KMS-11 (cell line): ENCODE measurements around the gene NT5E.

Experiments
- H2AFZ ChIP-seq: fragments of 200-600 bp; sonication (generic); 2 replicates; pipeline ENCODE4 v1.6.1; 2016; ENCODE audit warnings: antibody characterized with exemption, mixed run types, low read depth
- H3K27ac ChIP-seq: fragments of 200-600 bp; sonication (generic); 2 replicates; pipeline ENCODE4 v1.6.1; 2016; ENCODE audit warnings: mild to moderate bottlenecking, mixed run types
- H3K27me3 ChIP-seq: fragments of 200-600 bp; sonication (generic); 2 replicates; pipeline ENCODE4 v1.6.1; 2017; ENCODE audit warnings: mild to moderate bottlenecking, low read depth, mixed run types, moderate library complexity; ENCODE audit not compliant: insufficient read depth
- H3K36me3 ChIP-seq: fragments of 200-600 bp; sonication (generic); 2 replicates; pipeline ENCODE4 v1.6.1; 2017; ENCODE audit warnings: mild to moderate bottlenecking, mixed run types; ENCODE audit not compliant: insufficient read depth
- H3K4me1 ChIP-seq: fragments of 200-600 bp; sonication (generic); 2 replicates; pipeline ENCODE4 v1.6.1; 2016; ENCODE audit warnings: mild to moderate bottlenecking, low read depth, mixed run types; ENCODE audit not compliant: poor library complexity, severe bottlenecking
- H3K4me2 ChIP-seq: fragments of 200-600 bp; sonication (generic); 2 replicates; pipeline ENCODE4 v1.7.0; 2016; ENCODE audit warnings: mild to moderate bottlenecking, mixed run types
- H3K4me3 ChIP-seq: fragments of 200-600 bp; sonication (generic); IDR thresholded peaks from 2 replicates; pipeline ENCODE4 v1.6.1; 2017; ENCODE audit warnings: low read depth, low read length, mixed read lengths; ENCODE audit not compliant: insufficient read depth
- H3K79me2 ChIP-seq: fragments of 200-600 bp; sonication (generic); 2 replicates; pipeline ENCODE4 v1.6.1; 2016; ENCODE audit warnings: low read depth, mixed run types; ENCODE audit not compliant: insufficient read depth
- H3K9ac ChIP-seq: fragments of 200-600 bp; sonication (generic); 2 replicates; pipeline ENCODE4 v1.6.1; 2016; ENCODE audit warnings: mild to moderate bottlenecking, mixed run types
- H4K20me1 ChIP-seq: fragments of 200-600 bp; sonication (generic); 2 replicates; pipeline ENCODE4 v1.6.1; 2016; ENCODE audit warnings: mild to moderate bottlenecking, mixed run types; ENCODE audit not compliant: insufficient read depth
- CTCF ChIP-seq: fragments of 200-600 bp; sonication (generic); conservative IDR thresholded peaks from 2 replicates; pipeline ENCODE4 v1.6.1; 2017; ENCODE audit warnings: low read depth, mild to moderate bottlenecking, antibody characterized with exemption, low read length, moderate library complexity, mixed read lengths

Gene NT5E

DNA sequence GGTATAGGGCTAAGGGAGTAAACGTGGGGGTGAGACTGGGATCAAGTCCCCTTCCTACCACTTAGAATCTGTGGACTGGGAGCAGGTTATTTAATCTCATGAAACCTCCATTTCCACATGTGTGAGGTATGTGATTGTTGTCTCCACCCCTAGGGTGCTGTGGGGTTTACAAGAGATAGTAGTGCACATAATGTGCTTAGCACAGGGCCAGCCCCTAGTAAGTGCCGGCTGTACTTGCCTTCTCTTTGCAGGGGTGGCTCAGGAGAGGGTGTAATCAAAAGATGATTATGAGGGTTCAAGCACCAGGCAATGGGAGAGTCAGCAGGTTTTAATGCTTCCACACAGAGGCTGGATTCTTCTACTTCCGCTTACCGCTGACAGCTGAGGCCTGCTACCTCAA, 6.9 kb downstream of the NT5E start:
- no peaks in the 10 kb centered on the region for H4K20me1 ChIP-seq
- no peak overlapping the region for H3K27ac ChIP-seq
- H3K9ac ChIP-seq: no peak overlapping the region
- H3K4me3 ChIP-seq: no peak overlapping the region
- H3K27me3 ChIP-seq: no peaks in the 10 kb centered on the region
- H3K4me1 ChIP-seq: peaks cover 42% of the 10 kb centered on the region
- H2AFZ ChIP-seq: no peak overlapping the region
- no peak overlapping the region for H3K4me2 ChIP-seq
- no peaks in the 10 kb centered on the region for H3K36me3 ChIP-seq
- no peak for TF ChIP-seq CTCF
- no peaks in the 10 kb centered on the region for H3K79me2 ChIP-seq

DNA sequence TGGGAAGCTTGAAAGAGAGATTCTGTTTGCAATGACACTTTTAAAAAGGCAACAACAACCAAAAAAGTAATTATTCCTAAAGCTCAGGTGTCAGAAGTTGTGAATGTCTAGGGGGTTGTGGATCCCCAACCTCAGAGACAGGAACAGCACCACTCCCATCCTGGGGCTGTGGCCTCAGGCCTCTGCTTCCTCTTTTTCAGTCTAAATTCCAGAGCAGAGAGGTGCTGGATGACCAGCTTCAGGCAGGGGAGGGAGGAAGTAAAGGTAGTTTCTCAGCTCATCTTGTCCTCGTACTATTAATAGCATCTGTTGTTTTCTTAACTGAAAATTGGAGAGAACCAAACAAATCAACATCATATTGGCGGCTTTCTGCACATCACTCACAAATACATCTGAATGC, 8.3 kb downstream of the NT5E start:
- H3K4me3 ChIP-seq: no peak overlapping the region

DNA sequence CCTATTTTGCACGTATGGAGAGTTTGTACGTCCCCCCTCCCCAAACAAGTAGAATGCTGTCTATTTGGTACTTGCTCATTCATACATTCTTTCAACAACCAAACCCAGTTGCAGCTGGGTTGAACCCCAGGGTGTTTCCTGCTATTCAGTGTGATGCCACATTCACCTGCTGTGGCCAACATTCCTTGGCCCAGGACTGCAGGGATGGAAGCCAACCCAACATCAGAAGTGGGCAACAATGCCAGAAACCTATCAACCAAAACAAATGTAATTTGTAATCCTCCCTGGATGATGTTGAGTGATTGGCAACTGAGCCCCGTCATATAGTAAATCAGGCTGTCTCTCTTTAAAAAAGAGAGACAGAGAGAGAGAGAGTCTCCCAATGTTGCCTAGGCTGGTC, 8.9 kb downstream of the NT5E start:
- no peak overlapping the region for H2AFZ ChIP-seq
- no peak overlapping the region for H3K4me2 ChIP-seq
- no peaks in the 10 kb centered on the region for H3K79me2 ChIP-seq
- H4K20me1 ChIP-seq: no peaks in the 10 kb centered on the region
- H3K4me1 ChIP-seq: peaks cover 60% of the 10 kb centered on the region
- no peak for TF ChIP-seq CTCF
- no peak overlapping the region for H3K9ac ChIP-seq
- H3K4me3 ChIP-seq: no peak overlapping the region
- H3K27me3 ChIP-seq: no peaks in the 10 kb centered on the region
- H3K27ac ChIP-seq: no peak overlapping the region
- no peaks in the 10 kb centered on the region for H3K36me3 ChIP-seq

More for the DNA sequence above, 8.3 kb downstream of the NT5E start:
- no peak overlapping the region for H3K27ac ChIP-seq
- peaks cover 54% of the 10 kb centered on the region for H3K4me1 ChIP-seq
- no peak overlapping the region for H2AFZ ChIP-seq
- no peaks in the 10 kb centered on the region for H3K79me2 ChIP-seq
- no peaks in the 10 kb centered on the region for H4K20me1 ChIP-seq
- no peaks in the 10 kb centered on the region for H3K27me3 ChIP-seq
- no peaks in the 10 kb centered on the region for H3K36me3 ChIP-seq
- no peak overlapping the region for H3K9ac ChIP-seq
- peak overlapping the region; percentile 17; the same call in 1 of the 2 replicates for H3K4me2 ChIP-seq
- TF ChIP-seq CTCF: no peak

- H3K27ac ChIP-seq: no peak overlapping the region
- H3K4me2 ChIP-seq: no peak overlapping the region
- no peak overlapping the region for H3K4me3 ChIP-seq
- no peaks in the 10 kb centered on the region for H3K27me3 ChIP-seq
- H3K36me3 ChIP-seq: no peaks in the 10 kb centered on the region
- no peak for TF ChIP-seq CTCF
- H3K4me1 ChIP-seq: peaks cover 65% of the 10 kb centered on the region
- no peaks in the 10 kb centered on the region for H4K20me1 ChIP-seq
- no peaks in the 10 kb centered on the region for H3K79me2 ChIP-seq
- H3K9ac ChIP-seq: no peak overlapping the region
- no peak overlapping the region for H2AFZ ChIP-seq
Measured at GRCh38 chr6:85459224-85459901, 9.5 kb downstream of the NT5E start.
